Mesothelial cell of epicardium (in vitro differentiated cells): ENCODE results near the gene SCYGR5. TPM values are rescaled to one million over a fixed set of nuclear protein-coding genes. Genes with fewer than 3 reads are reported as not detected.
A peak's percentile ranks its signal among the peaks of the same experiment; 100 is the strongest.

ENCODE experiments used
- DNase-seq, 2 experiments: peaks; one replicate each; pipeline ENCODE4 v3.0.0; 2021; ENCODE audit warnings: low spot score in 2 of 2; ENCODE audit not compliant: unreplicated experiment in 2 of 2
- H3K27ac Mint-ChIP-seq: 2 replicates; pipeline ENCODE4 v1.8.0; 2021; ENCODE audit warnings: mixed read lengths
- H3K27me3 Mint-ChIP-seq: 2 replicates; pipeline ENCODE4 v1.8.0; 2021; ENCODE audit warnings: low read depth, mixed read lengths
- H3K36me3 Mint-ChIP-seq: 2 replicates; pipeline ENCODE4 v1.8.0; 2021; ENCODE audit warnings: mixed read lengths
- H3K4me1 Mint-ChIP-seq: 2 replicates; pipeline ENCODE4 v1.8.0; 2021; ENCODE audit warnings: mixed read lengths
- H3K4me3 Mint-ChIP-seq: 2 replicates; pipeline ENCODE4 v1.8.0; 2021; ENCODE audit warnings: mild to moderate bottlenecking, moderate library complexity, mixed read lengths
- H3K9me3 Mint-ChIP-seq: 2 replicates; pipeline ENCODE4 v1.8.0; 2021; ENCODE audit warnings: mixed read lengths
- CTCF ChIP-seq: fragments of 200-600 bp; sonication (generic); IDR thresholded peaks from one replicate; pipeline ENCODE4 v1.5.0; 2021; ENCODE audit warnings: antibody characterized with exemption; ENCODE audit not compliant: unreplicated experiment
- total RNA-seq: library from RNA; stranded (reverse); gene quantifications from 3 replicates; pipeline ENCODE4 v1.2.1, GENCODE V29; 2021

Gene SCYGR5
- total RNA-seq, 1 donor from 2014 or later = not detected

DNA sequence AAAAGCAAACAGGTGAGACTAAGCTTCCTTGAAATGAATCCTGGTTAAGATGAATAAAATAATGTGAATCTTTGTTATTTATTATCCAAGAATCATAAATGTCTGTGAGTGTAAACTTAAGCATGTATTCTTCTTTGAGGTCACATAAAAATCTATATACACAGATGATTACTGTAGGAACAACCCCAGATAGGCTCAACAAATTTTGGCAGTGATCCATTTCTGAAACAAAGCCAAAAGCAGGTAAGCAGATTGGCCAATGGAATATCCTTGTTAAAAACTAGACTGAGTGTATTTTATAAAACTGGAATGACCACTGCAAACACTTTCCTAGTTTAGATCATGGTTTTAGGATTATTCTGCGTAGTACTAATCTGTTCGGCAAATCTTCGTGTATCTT lies 11.3 kb downstream of the SCYGR5 start:
- Mint-ChIP-seq H3K27ac (no peak overlapping the region), H3K4me3 (no peak overlapping the region), H3K4me1 (no peaks in the 10 kb centered on the region), H3K27me3 (no peaks in the 10 kb centered on the region), H3K36me3 (no peaks in the 10 kb centered on the region), H3K9me3 (no peaks in the 10 kb centered on the region)
- no peak for DNase-seq
- no peak for TF ChIP-seq CTCF

- H3K4me3 Mint-ChIP-seq = no peak overlapping the region
Measured at GRCh38 chr2:227684258-227684657, 17.7 kb downstream of the SCYGR5 start.

GRCh38 chr2:227687189-227687588 lies 20.6 kb downstream of the SCYGR5 start:
- Mint-ChIP-seq H3K36me3 (peaks cover 4% of the 10 kb centered on the region), H3K4me3 (no peak overlapping the region), H3K4me1 (no peaks in the 10 kb centered on the region), H3K27ac (no peak overlapping the region), H3K9me3 (peaks cover 4% of the 10 kb centered on the region), H3K27me3 (no peaks in the 10 kb centered on the region)
- no peak for TF ChIP-seq CTCF
- no peak for DNase-seq

More at GRCh38 chr2:227684258-227684657, 17.7 kb downstream of the SCYGR5 start:
- H3K27ac Mint-ChIP-seq = no peak overlapping the region
- DNase-seq = no peak
- no peaks in the 10 kb centered on the region for H3K4me1 Mint-ChIP-seq
- H3K27me3 Mint-ChIP-seq = no peaks in the 10 kb centered on the region
- no peak for TF ChIP-seq CTCF
- H3K36me3 Mint-ChIP-seq = no peaks in the 10 kb centered on the region
- no peaks in the 10 kb centered on the region for H3K9me3 Mint-ChIP-seq

DNA sequence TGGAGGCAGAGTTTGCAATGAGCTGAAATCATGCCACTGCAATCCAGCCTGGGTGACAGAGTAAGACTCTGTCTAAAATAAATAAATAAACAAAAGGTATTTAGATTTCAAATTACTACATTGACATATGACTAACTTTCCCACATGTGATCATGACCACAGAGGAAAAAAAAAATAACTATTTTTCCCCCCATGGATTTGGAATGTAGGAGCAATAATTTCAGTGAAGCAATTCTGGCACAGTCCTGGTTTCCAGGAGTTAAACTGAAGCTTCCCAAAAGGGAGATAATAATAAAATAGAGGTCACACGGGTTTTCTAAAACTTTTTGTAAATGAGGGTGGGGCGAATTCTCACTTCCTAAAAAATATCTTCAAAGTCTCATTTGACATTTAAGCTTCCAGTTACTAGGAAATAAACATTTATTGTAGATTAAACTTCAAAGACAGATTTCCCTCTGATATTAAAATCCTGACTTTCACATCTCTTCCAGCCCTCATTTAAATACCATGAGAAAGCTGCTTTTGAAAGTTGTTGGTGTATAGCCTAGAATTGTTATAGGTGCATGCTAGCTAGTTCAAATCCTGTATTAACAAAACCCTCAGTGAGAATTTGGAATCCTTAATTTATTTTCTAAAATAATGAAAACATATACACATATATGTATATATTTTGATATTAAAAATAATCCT lies 30.5 kb downstream of the SCYGR5 start:
- Mint-ChIP-seq H3K36me3 (peaks cover 28% of the 10 kb centered on the region), H3K9me3 (peaks cover 19% of the 10 kb centered on the region), H3K4me1 (no peaks in the 10 kb centered on the region), H3K27me3 (no peaks in the 10 kb centered on the region), H3K27ac (no peak overlapping the region), H3K4me3 (no peak overlapping the region)
- no peak for TF ChIP-seq CTCF
- no peak for DNase-seq

DNA sequence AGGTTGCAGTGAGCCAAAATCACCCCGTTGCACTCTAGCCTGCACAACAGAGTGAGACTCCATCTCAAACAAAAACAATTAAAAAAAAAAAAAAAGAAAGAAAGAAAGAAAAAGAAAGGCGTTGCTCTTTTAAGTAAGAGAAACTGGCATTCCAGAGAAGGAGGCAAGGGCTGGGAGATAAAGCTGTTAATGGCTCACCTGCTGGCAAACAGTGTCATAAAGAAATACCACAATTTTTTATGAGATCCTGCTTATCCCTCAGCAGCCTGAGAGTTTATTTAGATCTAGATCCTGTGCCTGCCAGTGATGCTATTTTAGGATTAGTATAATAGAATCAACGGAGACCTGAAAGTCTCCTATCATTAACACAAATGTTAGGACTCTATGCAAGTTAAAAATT lies 35.0 kb downstream of the SCYGR5 start:
- H3K27me3 Mint-ChIP-seq = no peaks in the 10 kb centered on the region
- peaks cover 16% of the 10 kb centered on the region for H3K4me1 Mint-ChIP-seq
- DNase-seq = no peak
- H3K27ac Mint-ChIP-seq = no peak overlapping the region
- H3K36me3 Mint-ChIP-seq = peaks cover 18% of the 10 kb centered on the region
- no peak overlapping the region for H3K4me3 Mint-ChIP-seq
- no peak for TF ChIP-seq CTCF
- H3K9me3 Mint-ChIP-seq = peaks cover 6% of the 10 kb centered on the region

DNA sequence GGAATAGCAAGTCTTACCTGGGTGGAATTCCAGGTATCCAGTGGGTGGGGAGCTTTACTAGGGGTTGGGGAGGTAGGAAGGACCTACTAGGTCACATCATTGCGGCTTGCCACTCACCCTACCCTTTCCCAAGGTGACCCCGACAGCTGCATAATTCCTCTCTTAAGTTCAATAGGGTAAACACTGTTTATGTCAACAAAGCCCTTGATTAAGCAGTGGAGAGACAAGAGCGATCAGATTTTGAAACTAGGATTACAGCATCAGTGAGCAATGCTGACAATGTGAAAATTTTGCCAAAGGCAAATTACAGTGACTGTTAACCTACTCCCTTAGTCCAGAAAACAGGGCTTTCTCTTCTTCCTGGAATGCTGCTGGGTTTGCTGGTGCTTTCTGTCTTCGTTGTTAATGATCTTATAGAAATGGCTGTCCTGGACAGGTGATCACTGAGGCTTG lies 36.7 kb downstream of the SCYGR5 start:
- Mint-ChIP-seq H3K27ac (peak overlapping the region; percentile 96), H3K36me3 (peaks cover 18% of the 10 kb centered on the region), H3K4me1 (peaks cover 16% of the 10 kb centered on the region), H3K9me3 (peaks cover 6% of the 10 kb centered on the region), H3K4me3 (no peak overlapping the region), H3K27me3 (no peaks in the 10 kb centered on the region)
- TF ChIP-seq CTCF = no peak
- DNase-seq = no peak
